ENCODE measurements around the gene DMBX1.

Gene DMBX1

GRCh38 chr1:46489638-46490405 lies at the start of gene DMBX1:
Gene DMBX1 (plus strand): TSS chr1:46489836. CDS start chr1:46507011, 17,175 bp downstream.
- no peak for DNase-seq

GRCh38 chr1:46440478-46440877 lies 49.2 kb upstream of the DMBX1 start:
- DNase-seq, result no peak

GRCh38 chr1:46442317-46443161 lies 47.1 kb upstream of the DMBX1 start:
- peak; percentile 35 to 60 (median 50) for DNase-seq

- DNase-seq, result no peak
Measured at GRCh38 chr1:46444466-46444865, 45.2 kb upstream of the DMBX1 start.

GRCh38 chr1:46445773-46446256 lies 43.8 kb upstream of the DMBX1 start:
- DNase-seq, result no peak

- DNase-seq, result peak; percentile 34 to 75 (median 67)
Measured at GRCh38 chr1:46446646-46447498, 42.8 kb upstream of the DMBX1 start.

- no peak for DNase-seq
Measured at GRCh38 chr1:46447499-46448108, 42.0 kb upstream of the DMBX1 start.

- no peak for DNase-seq
Measured at GRCh38 chr1:46448109-46448911, 41.3 kb upstream of the DMBX1 start.

- DNase-seq, result no peak
Measured at GRCh38 chr1:46449223-46450159, 40.1 kb upstream of the DMBX1 start.

GRCh38 chr1:46450160-46450517 lies 39.5 kb upstream of the DMBX1 start:
- no peak for DNase-seq

GRCh38 chr1:46451948-46452930 lies 37.4 kb upstream of the DMBX1 start:
- no peak for DNase-seq

- no peak for DNase-seq
Measured at GRCh38 chr1:46452931-46453325, 36.7 kb upstream of the DMBX1 start.

- no peak for DNase-seq
Measured at GRCh38 chr1:46453449-46453848, 36.2 kb upstream of the DMBX1 start.

GRCh38 chr1:46455951-46456350 lies 33.7 kb upstream of the DMBX1 start:
- DNase-seq, result no peak

- DNase-seq, result no peak
Measured at GRCh38 chr1:46456411-46456963, 33.1 kb upstream of the DMBX1 start.

GRCh38 chr1:46457178-46457577 lies 32.5 kb upstream of the DMBX1 start:
- DNase-seq, result no peak

- no peak for DNase-seq
Measured at GRCh38 chr1:46458190-46458589, 31.4 kb upstream of the DMBX1 start.

- no peak for DNase-seq
Measured at GRCh38 chr1:46458846-46459245, 30.8 kb upstream of the DMBX1 start.

- no peak for DNase-seq
Measured at GRCh38 chr1:46459315-46459714, 30.3 kb upstream of the DMBX1 start.

Measured in activated naive CD4-positive, alpha-beta T cell (primary cell).